ENCODE measurements around the gene CERS6.

The CERS6 gene

GRCh38 chr2:168469281-168469988, 13.4 kb downstream of the CERS6 start:
- no peak for TF ChIP-seq CTCF (IDR thresholded peaks at IDR 0.05; ENCODE audit: low read depth, low read length)
- in situ Hi-C loops (cut with HindIII; ENCODE audit: low sequenced_read_pairs): no loop called here
- H3K4me3 ChIP-seq (ENCODE audit: low read depth, low read length): no peak overlapping the region
- no peak for DNase-seq (ENCODE audit: low read depth, low spot score)

GRCh38 chr2:168470320-168471162, 14.5 kb downstream of the CERS6 start:
- in situ Hi-C loops (cut with HindIII; ENCODE audit: low sequenced_read_pairs): no loop called here
- no peak for TF ChIP-seq CTCF (IDR thresholded peaks at IDR 0.05; ENCODE audit: low read depth, low read length)
- H3K4me3 ChIP-seq (ENCODE audit: low read depth, low read length): no peak overlapping the region
- no peak for DNase-seq (ENCODE audit: low read depth, low spot score)

- DNase-seq (ENCODE audit: low read depth, low spot score): no peak
- in situ Hi-C loops (cut with HindIII; ENCODE audit: low sequenced_read_pairs): no loop called here
- H3K4me3 ChIP-seq (ENCODE audit: low read depth, low read length): no peak overlapping the region
- no peak for TF ChIP-seq CTCF (IDR thresholded peaks at IDR 0.05; ENCODE audit: low read depth, low read length)
These were observed 15.0 kb downstream of the CERS6 start for GRCh38 chr2:168471163-168471475.

GRCh38 chr2:168475636-168476035, 19.6 kb downstream of the CERS6 start:
- no peak for TF ChIP-seq CTCF (IDR thresholded peaks at IDR 0.05; ENCODE audit: low read depth, low read length)
- no peak for DNase-seq (ENCODE audit: low read depth, low spot score)
- in situ Hi-C loops (cut with HindIII; ENCODE audit: low sequenced_read_pairs): no loop called here
- H3K4me3 ChIP-seq (ENCODE audit: low read depth, low read length): no peak overlapping the region

GRCh38 chr2:168478206-168478605, 22.1 kb downstream of the CERS6 start:
- H3K4me3 ChIP-seq (ENCODE audit: low read depth, low read length): no peak overlapping the region
- in situ Hi-C loops (cut with HindIII; ENCODE audit: low sequenced_read_pairs): no loop called here
- no peak for TF ChIP-seq CTCF (IDR thresholded peaks at IDR 0.05; ENCODE audit: low read depth, low read length)
- no peak for DNase-seq (ENCODE audit: low read depth, low spot score)

- H3K4me3 ChIP-seq (ENCODE audit: low read depth, low read length): no peak overlapping the region
- no peak for TF ChIP-seq CTCF (IDR thresholded peaks at IDR 0.05; ENCODE audit: low read depth, low read length)
- no peak for DNase-seq (ENCODE audit: low read depth, low spot score)
- in situ Hi-C loops (cut with HindIII; ENCODE audit: low sequenced_read_pairs): no loop called here
These were observed 24.3 kb downstream of the CERS6 start for GRCh38 chr2:168480356-168480755.
